GM23248 (cell line): ENCODE data around the gene SLMAP.

Experiments
- EZH2 ChIP-seq: fragments of 200-600 bp; sonication (generic); IDR thresholded peaks from 2 replicates; pipeline ENCODE4 v1.6.1; 2018; ENCODE audit warnings: antibody characterized with exemption, mild to moderate bottlenecking; ENCODE audit not compliant: insufficient read depth, poor library complexity, severe bottlenecking
- EZH2phosphoT487 ChIP-seq: fragments of 200-600 bp; sonication (generic); IDR thresholded peaks from 2 replicates; pipeline ENCODE4 v1.6.1; 2018; ENCODE audit warnings: antibody characterized with exemption, moderate library complexity, mild to moderate bottlenecking, low read depth; ENCODE audit not compliant: insufficient read depth

GRCh38 chr3:57818772-57819171, 62.7 kb downstream of the SLMAP start:
- TF ChIP-seq EZH2phosphoT487 (no peak), EZH2 (no peak)
